Upper lobe of left lung (tissue), 6 donors: ENCODE measurements around the gene GABBR2. TPM values are rescaled to one million over a fixed set of nuclear protein-coding genes. Genes with fewer than 3 reads are reported as not detected.

Source experiments
- ATAC-seq, 2 donors: fragments of 200-7000 bp; cut with Tn5 transposase; one replicate each; pipeline ENCODE4 v1.9.1; 2022; ENCODE audit warnings: mild to moderate bottlenecking in 2 of 2, moderate library complexity in 2 of 2; ENCODE audit not compliant: low FRiP score in 2 of 2
- DNase-seq, 2 donors: peaks; one replicate each; pipeline ENCODE4 v3.0.0-alpha.2; 2019 to 2020
- H3K27ac ChIP-seq, 4 donors: fragments of 200-600 bp; sonication (generic); one replicate each; pipeline ENCODE4 v1.5.1; 2016 to 2019
- H3K27me3 ChIP-seq, 4 donors: fragments of 200-600 bp; sonication (generic); one replicate each; pipeline ENCODE4 v1.5.1; 2017 to 2019
- H3K36me3 ChIP-seq, 4 donors: fragments of 200-600 bp; sonication (generic); one replicate each; pipeline ENCODE4 v1.5.1; 2016 to 2019
- H3K4me1 ChIP-seq, 4 donors: fragments of 200-600 bp; sonication (generic); one replicate each; pipeline ENCODE4 v1.5.1; 2018 to 2019
- H3K4me3 ChIP-seq, 4 donors: fragments of 200-600 bp; sonication (generic); one replicate each; pipeline ENCODE4 v1.5.1; 2017 to 2019; ENCODE audit warnings: mild to moderate bottlenecking in 2 of 4, moderate library complexity in 1 of 4
- H3K9me3 ChIP-seq, 4 donors: fragments of 200-600 bp; sonication (generic); one replicate each; pipeline ENCODE4 v1.5.1; 2018 to 2019
- CTCF ChIP-seq, 6 experiments: fragments of 450-650 bp in 4 of 6; fragments of 200-600 bp in 2 of 6; sonication (generic) in 2 of 6; IDR thresholded peaks; one replicate each; pipeline ENCODE4 v1.5.1; 2016 to 2019; ENCODE audit warnings: antibody characterized with exemption in 6 of 6
- EP300 ChIP-seq, 4 donors: sonication (generic); formaldehyde crosslinking; IDR thresholded peaks; one replicate each; pipeline ENCODE4 v1.5.1; 2017; ENCODE audit warnings: antibody characterized with exemption in 4 of 4, control low read depth in 2 of 4
- POLR2A ChIP-seq, 4 donors: fragments of 450-650 bp; IDR thresholded peaks; one replicate each; pipeline ENCODE4 v1.5.1; 2016 to 2017; ENCODE audit warnings: antibody characterized with exemption in 4 of 4, mild to moderate bottlenecking in 2 of 4
- POLR2AphosphoS5 ChIP-seq, 2 donors: sonication (generic); formaldehyde crosslinking; IDR thresholded peaks; one replicate each; pipeline ENCODE4 v1.5.1; 2017; ENCODE audit warnings: antibody characterized with exemption in 2 of 2
- WGBS, 2 donors: methylation state at CpG; one replicate each; pipeline ENCODE4 v1.1.5; 2017 to 2018; 5-methylcytosine and 5-hydroxymethylcytosine counted together
- total RNA-seq, 6 donors: library from RNA; depleted of rRNA in 4 of 6; stranded (reverse); fragments of >200 nt in 4 of 6; gene quantifications; one replicate each; pipeline versions ENCODE4 v1.1.0 to v1.2.1, GENCODE V29; 2016 to 2021
- donor health status: DM: no; HTN: no; CAD: no; lungs with moderate emphysema.
- donor health status: DM: no; HTN: yes; CAD: no; lungs with severe emphysema.

Gene GABBR2
- total RNA-seq, 6 donors from 2014 or later: 0.15 to 1.00 (median 0.81) TPM; not detected in 1

GRCh38 chr9:98401140-98402018 is 307.4 kb downstream of the GABBR2 start:
- DNase-seq (no peak), ATAC-seq (no peak)
- Histone ChIP-seq H3K27me3 (no peaks in the 10 kb centered on the region), H3K36me3 (no peaks in the 10 kb centered on the region), H3K9me3 (no peaks in the 10 kb centered on the region), H3K27ac (no peak overlapping the region), H3K4me3 (no peak overlapping the region), H3K4me1 (no peaks in the 10 kb centered on the region)
- TF ChIP-seq POLR2A (IDR thresholded peaks at IDR 0.05) (no peak), POLR2AphosphoS5 (IDR thresholded peaks at IDR 0.05) (no peak), CTCF (IDR thresholded peaks at IDR 0.05) (no peak), EP300 (IDR thresholded peaks at IDR 0.05) (no peak)
- WGBS, 2 donors: 72% methylated on average over 11 of the region's 11 CpGs

- no peaks in the 10 kb centered on the region for H3K27me3 ChIP-seq
- DNase-seq (no peak), ATAC-seq (no peak)
- H3K9me3 ChIP-seq: no peaks in the 10 kb centered on the region
- H3K4me3 ChIP-seq: no peak overlapping the region
- H3K4me1 ChIP-seq: no peaks in the 10 kb centered on the region
- 85 to 88% methylated on average over 8 of the region's 8 CpGs for WGBS, 2 donors
- no peaks in the 10 kb centered on the region for H3K36me3 ChIP-seq
- TF ChIP-seq EP300 (IDR thresholded peaks at IDR 0.05): no peak
- no peak overlapping the region for H3K27ac ChIP-seq
Observed at GRCh38 chr9:98399950-98400683, 308.6 kb downstream of the GABBR2 start.

- Histone ChIP-seq H3K4me1 (no peaks in the 10 kb centered on the region), H3K36me3 (no peaks in the 10 kb centered on the region), H3K9me3 (no peaks in the 10 kb centered on the region), H3K27ac (no peak overlapping the region), H3K4me3 (no peak overlapping the region), H3K27me3 (no peaks in the 10 kb centered on the region)
- no peak for DNase-seq
- no peak for ATAC-seq
- 89 to 90% methylated on average over 8 of the region's 8 CpGs for WGBS, 2 donors
- TF ChIP-seq POLR2A (IDR thresholded peaks at IDR 0.05): no peak
- no peak for TF ChIP-seq CTCF (IDR thresholded peaks at IDR 0.05)
- TF ChIP-seq POLR2AphosphoS5 (IDR thresholded peaks at IDR 0.05): no peak
- TF ChIP-seq EP300 (IDR thresholded peaks at IDR 0.05): no peak
Observed at GRCh38 chr9:98396656-98397055, 312.1 kb downstream of the GABBR2 start.

- no peaks in the 10 kb centered on the region for H3K4me1 ChIP-seq
- TF ChIP-seq EP300 (IDR thresholded peaks at IDR 0.05): no peak
- no peak for TF ChIP-seq POLR2AphosphoS5 (IDR thresholded peaks at IDR 0.05)
- no peak for TF ChIP-seq CTCF (IDR thresholded peaks at IDR 0.05)
- TF ChIP-seq POLR2A (IDR thresholded peaks at IDR 0.05): no peak
- ATAC-seq: no peak
- H3K36me3 ChIP-seq: no peaks in the 10 kb centered on the region
- DNase-seq: no peak
- no peaks in the 10 kb centered on the region for H3K9me3 ChIP-seq
- H3K27me3 ChIP-seq: no peaks in the 10 kb centered on the region
- H3K27ac ChIP-seq: no peak overlapping the region
- no peak overlapping the region for H3K4me3 ChIP-seq
- 78 to 88% methylated on average over 5 to 6 of the region's 6 CpGs for WGBS, 2 donors
Observed at GRCh38 chr9:98396236-98396635, 312.5 kb downstream of the GABBR2 start.

GRCh38 chr9:98391867-98392266 is 316.9 kb downstream of the GABBR2 start:
- ATAC-seq (no peak), DNase-seq (no peak)
- Histone ChIP-seq H3K4me3 (no peak overlapping the region), H3K9me3 (no peaks in the 10 kb centered on the region), H3K36me3 (no peaks in the 10 kb centered on the region), H3K27ac (no peak overlapping the region), H3K27me3 (no peaks in the 10 kb centered on the region), H3K4me1 (no peaks in the 10 kb centered on the region)
- WGBS, 2 donors: 55 to 65% methylated on average over 6 of the region's 6 CpGs
- no peak for TF ChIP-seq POLR2A (IDR thresholded peaks at IDR 0.05)
- no peak for TF ChIP-seq POLR2AphosphoS5 (IDR thresholded peaks at IDR 0.05)
- no peak for TF ChIP-seq EP300 (IDR thresholded peaks at IDR 0.05)
- no peak for TF ChIP-seq CTCF (IDR thresholded peaks at IDR 0.05)
